K562 (cell line): Measurements from ENCODE around the gene WIPF3.

Experiments
- POLR2AphosphoS5 ChIP-seq: IDR thresholded peaks from 2 replicates; pipeline ENCODE4 v1.6.1; 2011; ENCODE audit warnings: mild to moderate bottlenecking, low read depth, low read length, moderate library complexity; ENCODE audit not compliant: control insufficient read depth, insufficient read depth
- RFX7 ChIP-seq: fragments of 250-450 bp; sonication (Bioruptor Pico); IDR thresholded peaks from 2 replicates; pipeline ENCODE4 v1.5.1; 2021; ENCODE audit warnings: mild to moderate bottlenecking
- RNF2 ChIP-seq: sonication (generic); IDR thresholded peaks from 2 replicates; pipeline ENCODE4 v1.6.1; 2016
- SIX5 ChIP-seq, 2 experiments: IDR thresholded peaks; 2 replicates each; pipeline ENCODE4 v1.6.1; 2011; ENCODE audit warnings: low read length in 2 of 2, borderline replicate concordance in 1 of 2, low read depth in 1 of 2, mild to moderate bottlenecking in 1 of 2, moderate library complexity in 1 of 2; ENCODE audit not compliant: insufficient read depth in 1 of 2
- U2AF2 ChIP-seq: fragments of 200-400 bp; formaldehyde crosslinking; optimal IDR thresholded peaks from 2 replicates; pipeline ENCODE3; 2017; ENCODE audit warnings: low read depth, mild to moderate bottlenecking, low read length
- YY1 ChIP-seq, 3 experiments: IDR thresholded peaks; 2 replicates each; pipeline ENCODE4 v1.6.1; 2011; ENCODE audit warnings: low read length in 2 of 3, mild to moderate bottlenecking in 2 of 3, moderate library complexity in 2 of 3, borderline replicate concordance in 1 of 3, control low read depth in 1 of 3, low read depth in 1 of 3; ENCODE audit not compliant: insufficient read depth in 3 of 3, insufficient replicate concordance in 2 of 3, control insufficient read depth in 1 of 3, insufficient read length in 1 of 3; ENCODE audit errors: extremely low read depth in 1 of 3
- ZC3H11A ChIP-seq: IDR thresholded peaks from 2 replicates; pipeline ENCODE4 v1.6.1; 2012; ENCODE audit warnings: low read depth, low read length, improper control_type of control experiment
- TF ChIP-seq, protein P1 (sequence below): sonication (generic); formaldehyde crosslinking; IDR thresholded peaks from 2 replicates; pipeline ENCODE4 v1.5.0; 2020; ENCODE audit warnings: missing genetic modification reagents
- TF ChIP-seq, protein P2 (sequence below): sonication (generic); formaldehyde crosslinking; IDR thresholded peaks from 2 replicates; pipeline ENCODE4 v1.8.1; 2023; ENCODE audit warnings: mild to moderate bottlenecking, missing genetic modification reagents, moderate library complexity
- TF ChIP-seq, protein P3 (sequence below): sonication (generic); formaldehyde crosslinking; IDR thresholded peaks from 2 replicates; pipeline ENCODE4 v1.8.1; 2022; ENCODE audit warnings: missing genetic modification reagents
- TF ChIP-seq, protein P4 (sequence below), 3 experiments: IDR thresholded peaks in 2 of 3; conservative IDR thresholded peaks in 1 of 3; 2 replicates each; pipeline ENCODE4 v1.5.1; 2011 to 2012; ENCODE audit warnings: low read length in 3 of 3, mild to moderate bottlenecking in 3 of 3, control low read depth in 2 of 3, improper control_type of control experiment in 1 of 3, inconsistent platforms in 1 of 3, low read depth in 1 of 3, mixed read lengths in 1 of 3, moderate library complexity in 1 of 3; ENCODE audit not compliant: insufficient read depth in 2 of 3

DNA sequence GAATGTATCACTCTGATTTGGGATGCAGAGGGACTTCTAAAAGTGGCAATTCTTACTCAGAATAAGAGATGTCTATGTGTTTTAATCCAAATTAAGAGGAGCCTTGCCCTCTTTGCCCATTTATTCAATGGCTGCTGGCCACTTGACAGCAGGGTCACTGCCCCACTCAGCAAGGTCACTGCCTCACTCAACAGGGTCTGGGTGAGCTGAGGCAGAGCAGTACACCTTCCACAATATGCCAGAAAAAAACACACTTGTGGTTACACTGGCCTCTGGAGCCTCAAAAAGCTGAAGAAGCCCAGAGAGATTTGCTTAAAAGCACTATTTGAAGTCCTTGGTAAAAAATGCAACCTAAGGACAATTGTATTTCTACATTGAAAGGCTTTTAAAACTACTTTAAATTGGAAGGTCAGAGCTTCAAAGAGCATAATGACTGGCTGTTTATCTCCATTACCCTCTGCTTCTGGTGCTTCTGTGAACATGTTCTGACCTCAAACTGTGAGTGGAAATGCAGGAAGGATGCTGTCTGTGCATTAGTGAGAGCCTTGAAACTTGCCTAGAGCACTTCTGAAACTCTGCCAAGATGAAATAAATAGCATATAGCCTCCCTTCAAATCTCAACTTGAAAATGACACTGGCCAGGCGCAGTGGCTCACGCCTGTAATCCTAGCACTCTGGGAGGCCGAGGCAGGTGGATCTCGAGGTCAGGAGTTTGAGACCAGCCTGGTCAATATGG lies 35.1 kb upstream of the WIPF3 start:
- no peak for TF ChIP-seq SIX5 (IDR thresholded peaks at IDR 0.05; ENCODE audit: borderline replicate concordance in 1 of 2, insufficient read depth in 1 of 2, low read depth in 1 of 2, low read length in 2 of 2)
- TF ChIP-seq, protein P1, sequence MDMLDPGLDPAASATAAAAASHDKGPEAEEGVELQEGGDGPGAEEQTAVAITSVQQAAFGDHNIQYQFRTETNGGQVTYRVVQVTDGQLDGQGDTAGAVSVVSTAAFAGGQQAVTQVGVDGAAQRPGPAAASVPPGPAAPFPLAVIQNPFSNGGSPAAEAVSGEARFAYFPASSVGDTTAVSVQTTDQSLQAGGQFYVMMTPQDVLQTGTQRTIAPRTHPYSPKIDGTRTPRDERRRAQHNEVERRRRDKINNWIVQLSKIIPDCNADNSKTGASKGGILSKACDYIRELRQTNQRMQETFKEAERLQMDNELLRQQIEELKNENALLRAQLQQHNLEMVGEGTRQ (CRISPR knock-in tag) = no peak
- no peak for TF ChIP-seq YY1 (IDR thresholded peaks at IDR 0.05; ENCODE audit: borderline replicate concordance in 1 of 3, control insufficient read depth in 1 of 3, extremely low read depth in 1 of 3, insufficient read depth in 3 of 3, insufficient read length in 1 of 3, insufficient replicate concordance in 2 of 3, low read depth in 1 of 3, low read length in 2 of 3)
- TF ChIP-seq, protein P2, sequence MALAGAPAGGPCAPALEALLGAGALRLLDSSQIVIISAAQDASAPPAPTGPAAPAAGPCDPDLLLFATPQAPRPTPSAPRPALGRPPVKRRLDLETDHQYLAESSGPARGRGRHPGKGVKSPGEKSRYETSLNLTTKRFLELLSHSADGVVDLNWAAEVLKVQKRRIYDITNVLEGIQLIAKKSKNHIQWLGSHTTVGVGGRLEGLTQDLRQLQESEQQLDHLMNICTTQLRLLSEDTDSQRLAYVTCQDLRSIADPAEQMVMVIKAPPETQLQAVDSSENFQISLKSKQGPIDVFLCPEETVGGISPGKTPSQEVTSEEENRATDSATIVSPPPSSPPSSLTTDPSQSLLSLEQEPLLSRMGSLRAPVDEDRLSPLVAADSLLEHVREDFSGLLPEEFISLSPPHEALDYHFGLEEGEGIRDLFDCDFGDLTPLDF (CRISPR knock-in tag) = no peak
- no peak for TF ChIP-seq RNF2
- no peak for TF ChIP-seq POLR2AphosphoS5
- no peak for TF ChIP-seq U2AF2
- TF ChIP-seq ZC3H11A = no peak
- TF ChIP-seq, protein P3, sequence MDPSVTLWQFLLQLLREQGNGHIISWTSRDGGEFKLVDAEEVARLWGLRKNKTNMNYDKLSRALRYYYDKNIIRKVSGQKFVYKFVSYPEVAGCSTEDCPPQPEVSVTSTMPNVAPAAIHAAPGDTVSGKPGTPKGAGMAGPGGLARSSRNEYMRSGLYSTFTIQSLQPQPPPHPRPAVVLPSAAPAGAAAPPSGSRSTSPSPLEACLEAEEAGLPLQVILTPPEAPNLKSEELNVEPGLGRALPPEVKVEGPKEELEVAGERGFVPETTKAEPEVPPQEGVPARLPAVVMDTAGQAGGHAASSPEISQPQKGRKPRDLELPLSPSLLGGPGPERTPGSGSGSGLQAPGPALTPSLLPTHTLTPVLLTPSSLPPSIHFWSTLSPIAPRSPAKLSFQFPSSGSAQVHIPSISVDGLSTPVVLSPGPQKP = no peak
- TF ChIP-seq, protein P4, sequence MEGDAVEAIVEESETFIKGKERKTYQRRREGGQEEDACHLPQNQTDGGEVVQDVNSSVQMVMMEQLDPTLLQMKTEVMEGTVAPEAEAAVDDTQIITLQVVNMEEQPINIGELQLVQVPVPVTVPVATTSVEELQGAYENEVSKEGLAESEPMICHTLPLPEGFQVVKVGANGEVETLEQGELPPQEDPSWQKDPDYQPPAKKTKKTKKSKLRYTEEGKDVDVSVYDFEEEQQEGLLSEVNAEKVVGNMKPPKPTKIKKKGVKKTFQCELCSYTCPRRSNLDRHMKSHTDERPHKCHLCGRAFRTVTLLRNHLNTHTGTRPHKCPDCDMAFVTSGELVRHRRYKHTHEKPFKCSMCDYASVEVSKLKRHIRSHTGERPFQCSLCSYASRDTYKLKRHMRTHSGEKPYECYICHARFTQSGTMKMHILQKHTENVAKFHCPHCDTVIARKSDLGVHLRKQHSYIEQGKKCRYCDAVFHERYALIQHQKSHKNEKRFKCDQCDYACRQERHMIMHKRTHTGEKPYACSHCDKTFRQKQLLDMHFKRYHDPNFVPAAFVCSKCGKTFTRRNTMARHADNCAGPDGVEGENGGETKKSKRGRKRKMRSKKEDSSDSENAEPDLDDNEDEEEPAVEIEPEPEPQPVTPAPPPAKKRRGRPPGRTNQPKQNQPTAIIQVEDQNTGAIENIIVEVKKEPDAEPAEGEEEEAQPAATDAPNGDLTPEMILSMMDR (IDR thresholded peaks at IDR 0.05 in 2 of 3, conservative IDR thresholded peaks at IDR 0.05 in 1 of 3; ENCODE audit: insufficient read depth in 2 of 3, low read depth in 1 of 3, low read length in 3 of 3) = no peak
- TF ChIP-seq RFX7 (CRISPR knock-in tag) = no peak
